Peyer's patch (tissue), 4 donors: Measurements from ENCODE around the gene SGTA.

Experiments
- POLR2A ChIP-seq, 2 donors: fragments of 450-650 bp; IDR thresholded peaks; one replicate each; pipeline ENCODE4 v1.5.1; 2017; ENCODE audit warnings: antibody characterized with exemption in 2 of 2, mild to moderate bottlenecking in 2 of 2, moderate library complexity in 2 of 2
- TF ChIP-seq, protein P1 (sequence below), 6 experiments: fragments of 450-650 bp in 4 of 6; fragments of 200-600 bp in 2 of 6; sonication (generic) in 1 of 6; IDR thresholded peaks; one replicate each; pipeline ENCODE4 v1.5.1; 2017 to 2019; ENCODE audit warnings: antibody characterized with exemption in 6 of 6, mild to moderate bottlenecking in 3 of 6, moderate library complexity in 1 of 6

DNA sequence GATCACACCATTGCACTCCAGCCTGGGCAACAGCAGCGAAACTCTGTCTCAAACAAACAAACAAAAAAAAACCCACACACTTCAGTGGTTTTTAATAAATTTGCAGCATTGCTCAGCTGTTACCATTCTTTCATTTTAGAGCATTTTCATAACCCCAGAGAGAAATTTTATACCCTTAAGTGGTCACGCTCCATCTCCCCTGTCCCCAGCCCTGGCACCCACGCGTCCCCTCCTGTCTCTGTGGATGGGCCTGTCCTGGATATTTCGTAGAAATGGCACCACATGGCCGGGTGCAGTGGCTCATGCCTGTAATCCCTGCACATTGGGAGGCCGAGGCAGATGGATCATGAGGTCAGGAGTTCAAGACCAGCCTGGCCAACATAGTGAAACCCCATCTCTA is 10.1 kb upstream of the SGTA start:
- TF ChIP-seq POLR2A (IDR thresholded peaks at IDR 0.05): no peak
- TF ChIP-seq, protein P1, sequence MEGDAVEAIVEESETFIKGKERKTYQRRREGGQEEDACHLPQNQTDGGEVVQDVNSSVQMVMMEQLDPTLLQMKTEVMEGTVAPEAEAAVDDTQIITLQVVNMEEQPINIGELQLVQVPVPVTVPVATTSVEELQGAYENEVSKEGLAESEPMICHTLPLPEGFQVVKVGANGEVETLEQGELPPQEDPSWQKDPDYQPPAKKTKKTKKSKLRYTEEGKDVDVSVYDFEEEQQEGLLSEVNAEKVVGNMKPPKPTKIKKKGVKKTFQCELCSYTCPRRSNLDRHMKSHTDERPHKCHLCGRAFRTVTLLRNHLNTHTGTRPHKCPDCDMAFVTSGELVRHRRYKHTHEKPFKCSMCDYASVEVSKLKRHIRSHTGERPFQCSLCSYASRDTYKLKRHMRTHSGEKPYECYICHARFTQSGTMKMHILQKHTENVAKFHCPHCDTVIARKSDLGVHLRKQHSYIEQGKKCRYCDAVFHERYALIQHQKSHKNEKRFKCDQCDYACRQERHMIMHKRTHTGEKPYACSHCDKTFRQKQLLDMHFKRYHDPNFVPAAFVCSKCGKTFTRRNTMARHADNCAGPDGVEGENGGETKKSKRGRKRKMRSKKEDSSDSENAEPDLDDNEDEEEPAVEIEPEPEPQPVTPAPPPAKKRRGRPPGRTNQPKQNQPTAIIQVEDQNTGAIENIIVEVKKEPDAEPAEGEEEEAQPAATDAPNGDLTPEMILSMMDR (IDR thresholded peaks at IDR 0.05): no peak
